Activated naive CD4-positive, alpha-beta T cell treated with anti-CD3 and anti-CD28 coated beads, Interleukin-2, amount 50 U/mL, for 16 hours (primary cell): Measurements from ENCODE around the gene EPHB4.
A peak's percentile ranks its signal among the peaks of the same experiment; 100 is the strongest.

Experiments used
- DNase-seq: peaks from one replicate; pipeline ENCODE4 v3.0.0-alpha.2; 2020

EPHB4 gene

DNA sequence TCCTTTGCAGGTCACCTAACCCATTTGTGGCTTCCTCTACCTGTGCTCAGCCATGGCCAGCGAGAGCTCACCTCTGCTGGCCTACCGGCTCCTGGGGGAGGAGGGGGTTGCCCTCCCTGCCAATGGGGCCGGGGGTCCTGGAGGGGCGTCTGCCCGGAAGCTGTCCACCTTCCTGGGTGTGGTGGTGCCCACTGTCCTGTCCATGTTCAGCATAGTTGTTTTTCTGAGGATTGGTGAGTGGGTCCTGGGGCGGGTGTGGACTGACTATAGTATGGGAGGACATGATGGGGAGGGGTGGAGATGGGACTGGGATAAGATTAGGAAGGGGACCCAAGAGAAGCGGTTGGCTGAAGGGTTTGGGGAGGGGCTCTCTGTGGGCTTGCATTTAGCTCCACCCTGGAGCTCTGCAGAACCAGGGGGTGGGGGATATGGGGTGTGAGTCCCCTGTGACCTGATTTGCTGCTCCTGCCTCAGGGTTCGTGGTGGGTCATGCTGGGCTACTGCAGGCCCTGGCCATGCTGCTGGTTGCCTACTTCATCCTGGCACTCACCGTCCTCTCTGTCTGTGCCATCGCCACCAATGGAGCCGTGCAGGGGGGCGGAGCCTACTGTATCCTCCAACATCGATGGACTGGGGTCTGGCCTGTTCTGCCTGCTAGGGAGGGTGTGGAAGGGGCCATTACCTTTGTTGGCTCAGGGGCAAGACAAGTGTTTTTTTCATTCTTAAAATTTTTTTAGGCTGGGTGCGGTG is 27.0 kb upstream of the EPHB4 start:
- DNase-seq, result no peak

DNA sequence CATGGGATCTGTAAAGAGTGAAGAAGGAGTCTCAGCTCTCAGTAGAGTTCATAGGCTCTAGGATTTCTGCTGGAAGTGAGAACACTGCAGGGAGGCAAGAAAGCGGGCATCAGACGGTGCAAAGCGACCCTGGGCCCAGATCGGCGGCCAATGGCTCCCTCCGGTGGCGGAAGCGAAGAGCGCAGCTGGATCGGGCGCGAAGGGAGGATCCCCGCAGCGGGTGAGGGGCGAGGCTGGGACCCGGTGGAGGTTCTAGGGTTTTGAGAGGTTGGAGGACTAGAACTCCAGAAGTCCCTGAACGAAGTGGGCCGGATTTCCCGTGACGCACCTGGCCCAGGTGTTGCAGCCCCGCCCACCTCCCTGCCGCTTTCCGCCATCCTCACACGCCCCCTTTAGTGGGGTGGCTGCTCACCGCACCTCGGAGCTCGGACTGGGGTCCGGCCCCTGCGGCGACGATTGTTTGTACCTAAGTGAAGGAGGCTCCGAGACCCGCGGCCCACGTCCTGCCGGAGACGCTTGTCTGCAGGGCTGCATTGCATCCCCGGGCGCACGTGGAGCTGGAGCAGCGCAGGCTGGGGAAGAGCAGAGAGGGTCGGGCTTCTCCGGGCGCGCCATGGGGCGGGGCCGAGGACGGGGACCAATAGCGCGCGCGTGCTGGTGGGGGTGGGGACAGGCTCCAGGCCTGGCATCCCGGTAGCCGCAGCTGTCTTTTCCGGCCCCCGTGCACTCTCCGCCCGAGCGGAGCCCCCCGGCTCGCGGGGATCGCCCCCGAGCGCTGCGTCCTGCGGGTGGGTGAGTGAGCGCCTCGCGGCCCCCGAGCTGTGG is 24.9 kb upstream of the EPHB4 start, which contains the start of gene SLC12A9:
Gene SLC12A9, plus strand, starts transcription at position 666 of the 825 bp plus-strand sequence. CDS start 1,485 bp downstream, outside the sequence.
- peak; percentile 89 for DNase-seq

DNA sequence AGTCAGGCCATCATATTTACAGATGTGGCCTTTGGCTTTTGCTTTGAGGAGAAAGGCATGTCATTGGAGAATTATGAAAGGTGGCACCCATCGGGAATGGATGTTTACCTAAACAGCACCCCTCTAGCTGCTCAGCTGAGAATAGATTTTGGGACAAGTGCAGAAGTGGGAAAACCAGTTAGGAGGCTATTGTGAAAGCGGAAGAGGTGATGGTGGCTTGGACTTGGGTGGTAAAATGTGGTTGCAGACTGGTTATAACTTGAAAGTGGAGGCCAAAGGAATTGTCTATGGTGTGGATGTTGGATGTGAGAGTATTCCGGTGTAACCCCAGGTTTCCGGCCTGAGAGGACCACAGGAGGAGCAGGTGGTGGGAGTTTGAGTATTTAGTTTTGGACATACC is 20.0 kb upstream of the EPHB4 start:
- no peak for DNase-seq

DNA sequence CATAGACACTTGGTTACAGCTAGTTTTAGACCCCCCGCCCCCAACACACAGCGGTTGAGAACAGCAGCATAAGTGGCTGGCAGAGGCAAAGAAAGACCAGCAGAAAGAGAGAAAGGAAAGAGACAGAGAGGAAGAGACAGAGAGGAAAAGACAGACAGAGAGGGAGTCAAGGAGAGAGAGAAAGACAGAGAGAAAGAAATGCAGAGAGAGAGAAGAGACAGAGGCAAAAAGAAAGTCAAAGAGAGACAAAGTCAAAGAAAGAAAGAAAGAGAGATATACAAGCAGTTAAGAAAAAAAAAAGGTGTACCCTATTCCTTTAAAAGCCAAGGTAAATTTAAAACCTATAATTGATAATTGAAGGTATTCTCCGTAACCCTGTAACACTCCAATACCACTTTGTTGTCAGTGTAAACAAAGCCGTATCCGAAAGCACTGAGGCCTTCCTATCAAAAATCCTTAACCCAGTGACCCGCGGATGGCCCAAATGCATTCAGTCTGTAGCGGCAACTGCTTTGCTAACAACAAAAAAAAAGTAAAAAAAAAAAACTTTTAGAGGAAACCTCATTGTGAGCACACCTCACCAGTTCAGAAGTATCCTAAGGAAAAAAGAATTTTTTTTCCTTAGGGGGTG is 13.3 kb upstream of the EPHB4 start:
- no peak for DNase-seq

DNA sequence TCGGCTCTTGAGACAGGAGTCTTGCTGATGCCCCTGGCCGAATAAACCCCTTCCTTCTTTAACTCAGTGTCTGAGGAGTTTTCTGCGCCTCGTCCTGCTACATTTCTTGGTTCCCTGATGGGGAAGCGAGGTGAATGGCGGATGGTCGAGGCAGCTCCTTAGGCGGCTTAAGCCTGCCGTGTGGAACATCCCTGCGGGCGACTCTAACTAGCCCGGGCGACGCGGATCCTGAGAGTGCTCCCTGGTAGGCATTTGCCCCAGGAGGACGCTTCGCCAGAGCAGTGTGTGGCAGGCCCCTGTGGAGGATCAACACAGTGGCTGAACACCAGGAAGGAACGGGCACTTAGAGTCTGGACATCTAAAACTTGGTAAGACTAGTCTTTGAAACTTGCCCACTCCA is 12.0 kb upstream of the EPHB4 start:
- no peak for DNase-seq

DNA sequence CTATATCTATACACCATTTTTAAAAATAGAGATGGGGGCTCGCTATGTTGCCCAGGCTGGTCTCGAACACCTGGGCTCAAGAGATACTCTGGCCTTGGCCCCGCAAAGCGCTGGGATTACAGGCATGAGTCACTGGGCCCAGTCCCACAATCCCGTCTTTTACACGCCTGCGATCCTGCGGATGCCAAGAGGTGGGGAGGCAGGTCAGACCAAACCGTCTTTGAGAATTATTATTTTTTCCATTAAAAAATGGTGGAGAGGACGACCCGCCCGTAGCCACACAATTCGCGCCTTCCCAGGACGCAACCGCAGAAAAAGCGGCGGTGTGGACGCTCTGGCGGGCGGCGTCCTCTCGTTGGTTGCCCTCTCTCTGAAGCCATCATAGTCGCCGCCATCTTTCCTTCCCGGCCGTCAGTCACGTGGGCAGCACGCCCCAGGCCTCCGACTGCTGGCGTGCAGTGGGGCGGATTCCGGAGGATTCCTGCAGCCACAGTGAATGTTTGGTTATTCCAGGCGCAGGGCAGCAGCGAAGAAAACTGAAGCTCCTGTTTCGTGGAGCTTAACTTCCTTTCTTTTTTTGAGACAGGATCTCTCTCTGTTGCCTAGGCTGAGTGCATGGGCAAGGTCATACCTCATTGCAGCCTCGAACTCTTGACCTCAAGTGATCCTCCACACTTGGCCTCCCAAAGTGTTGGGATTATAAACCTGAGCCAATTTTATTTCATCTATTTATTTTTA is 9.9 kb upstream of the EPHB4 start:
- peak; percentile 83 for DNase-seq

DNA sequence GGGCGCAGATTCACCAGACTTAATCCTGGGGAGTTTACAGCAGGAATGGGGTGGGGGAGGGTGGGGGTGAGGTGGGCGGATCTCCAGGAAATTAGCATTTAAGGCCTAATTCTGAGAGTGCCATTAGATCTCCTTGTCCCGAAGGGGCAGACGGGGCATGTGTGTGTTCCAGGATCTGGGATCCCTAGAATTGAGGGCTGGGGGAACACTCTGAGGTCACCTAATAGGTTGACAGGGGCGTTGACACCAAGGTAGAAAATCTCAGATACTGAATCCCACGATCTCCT is 9.4 kb upstream of the EPHB4 start:
- DNase-seq, result no peak

DNA sequence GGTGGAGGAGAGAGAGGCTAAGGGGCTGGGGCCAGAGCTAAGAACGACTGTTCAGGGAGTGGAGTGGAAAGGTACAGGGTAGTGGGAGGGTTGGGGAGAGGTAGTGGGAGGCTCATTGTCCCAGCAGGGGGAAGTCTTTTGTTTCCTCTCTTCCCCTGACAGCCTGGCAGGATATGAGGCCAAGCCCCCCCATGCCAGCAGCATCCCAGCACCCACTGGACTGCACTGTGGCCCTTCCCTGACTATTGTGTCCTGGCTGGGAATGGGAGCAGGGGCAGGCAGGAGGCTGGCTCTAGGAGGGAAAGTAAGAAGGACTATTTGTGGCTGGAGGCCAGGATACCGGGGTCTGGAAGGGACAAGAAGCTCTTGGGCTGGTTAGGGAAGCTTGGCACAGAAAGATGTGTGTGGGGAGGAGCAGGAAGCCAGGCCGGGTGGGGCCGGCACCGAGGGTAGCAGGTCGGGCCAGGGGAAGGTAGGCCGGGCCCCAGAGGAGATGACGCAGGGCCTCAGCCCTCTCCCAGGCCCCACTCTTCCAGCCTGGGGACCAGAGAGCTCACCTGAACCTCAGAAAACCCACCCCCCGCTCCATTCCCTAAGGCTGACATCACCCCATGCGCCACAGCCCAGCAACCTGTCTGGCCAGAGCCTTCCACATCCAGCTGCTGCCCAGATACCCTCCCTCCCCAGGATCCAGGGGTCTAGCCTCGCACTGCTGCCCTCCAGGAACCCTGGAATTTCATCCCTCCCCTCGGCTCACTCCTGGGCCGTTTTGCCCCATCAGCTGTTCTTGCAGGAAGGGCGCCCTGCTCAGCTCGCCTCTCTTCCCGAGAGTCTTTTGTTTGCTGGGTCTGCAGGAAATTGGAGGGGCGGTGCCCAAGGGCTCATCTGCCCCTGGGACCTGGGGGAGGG is 8.8 kb upstream of the EPHB4 start:
- DNase-seq, result no peak

DNA sequence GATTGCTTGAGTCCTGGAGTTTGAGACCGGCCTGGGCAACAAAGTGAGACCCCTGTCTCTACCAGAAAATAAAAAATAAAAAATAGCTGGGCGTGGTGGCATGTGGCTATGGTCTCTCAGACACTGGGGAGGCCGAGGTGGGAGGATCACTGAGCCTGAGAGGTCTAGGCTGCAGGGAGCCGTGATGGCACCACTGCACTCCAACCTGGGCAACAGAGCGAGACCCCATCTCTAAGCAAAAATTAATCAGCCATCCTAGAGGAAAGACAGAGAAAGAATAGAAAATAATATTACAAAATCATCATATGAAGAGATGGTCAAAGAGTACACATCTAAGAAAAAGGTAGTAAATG is 4.9 kb upstream of the EPHB4 start:
- no peak for DNase-seq

DNA sequence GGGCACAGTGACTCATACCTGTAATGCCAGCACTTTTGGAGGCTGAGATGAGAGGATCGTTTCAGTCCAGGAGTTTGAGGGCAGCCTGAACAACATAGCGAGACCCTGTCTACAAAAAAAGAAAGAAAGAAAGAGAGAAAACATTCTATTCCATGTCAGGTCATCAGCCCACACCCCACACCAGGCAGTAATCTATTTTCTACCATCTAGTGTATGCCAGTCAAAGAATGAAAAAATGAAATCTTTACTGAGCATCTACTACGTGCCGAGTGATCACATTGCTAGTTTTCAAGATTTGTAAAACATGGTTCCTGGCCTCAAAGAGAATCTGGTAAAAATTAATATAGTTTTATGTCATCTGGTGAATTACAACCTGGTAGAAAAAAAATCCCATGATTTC is 3.1 kb upstream of the EPHB4 start:
- no peak for DNase-seq

DNA sequence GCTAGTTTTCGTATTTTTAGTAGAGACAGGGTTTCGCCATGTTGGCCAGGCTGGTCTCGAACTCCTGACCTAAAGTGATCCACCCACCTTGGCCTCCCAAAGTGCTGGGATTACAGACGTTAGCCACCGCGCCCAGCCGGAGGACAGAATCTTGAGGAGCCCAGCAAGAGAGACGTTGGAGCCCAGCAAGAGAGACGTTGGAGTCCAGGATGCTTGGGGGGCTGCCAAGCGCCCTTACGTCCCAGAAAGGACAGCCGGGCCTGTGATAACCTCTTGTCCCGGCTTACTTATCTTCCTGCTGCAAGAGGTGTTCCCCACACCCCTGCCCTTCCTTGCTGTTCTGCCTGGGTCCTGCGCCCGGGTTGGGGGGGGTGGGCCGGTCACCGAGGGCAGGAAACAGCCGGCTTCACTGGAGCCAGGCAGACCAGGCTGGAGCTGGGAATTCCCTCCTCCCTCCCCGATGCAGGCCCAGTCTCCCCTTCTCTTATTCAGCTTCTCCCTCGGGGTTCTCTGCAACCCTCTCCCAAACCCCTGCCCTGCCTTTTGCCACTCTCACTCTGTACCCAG is 1.9 kb upstream of the EPHB4 start:
- DNase-seq, result no peak

DNA sequence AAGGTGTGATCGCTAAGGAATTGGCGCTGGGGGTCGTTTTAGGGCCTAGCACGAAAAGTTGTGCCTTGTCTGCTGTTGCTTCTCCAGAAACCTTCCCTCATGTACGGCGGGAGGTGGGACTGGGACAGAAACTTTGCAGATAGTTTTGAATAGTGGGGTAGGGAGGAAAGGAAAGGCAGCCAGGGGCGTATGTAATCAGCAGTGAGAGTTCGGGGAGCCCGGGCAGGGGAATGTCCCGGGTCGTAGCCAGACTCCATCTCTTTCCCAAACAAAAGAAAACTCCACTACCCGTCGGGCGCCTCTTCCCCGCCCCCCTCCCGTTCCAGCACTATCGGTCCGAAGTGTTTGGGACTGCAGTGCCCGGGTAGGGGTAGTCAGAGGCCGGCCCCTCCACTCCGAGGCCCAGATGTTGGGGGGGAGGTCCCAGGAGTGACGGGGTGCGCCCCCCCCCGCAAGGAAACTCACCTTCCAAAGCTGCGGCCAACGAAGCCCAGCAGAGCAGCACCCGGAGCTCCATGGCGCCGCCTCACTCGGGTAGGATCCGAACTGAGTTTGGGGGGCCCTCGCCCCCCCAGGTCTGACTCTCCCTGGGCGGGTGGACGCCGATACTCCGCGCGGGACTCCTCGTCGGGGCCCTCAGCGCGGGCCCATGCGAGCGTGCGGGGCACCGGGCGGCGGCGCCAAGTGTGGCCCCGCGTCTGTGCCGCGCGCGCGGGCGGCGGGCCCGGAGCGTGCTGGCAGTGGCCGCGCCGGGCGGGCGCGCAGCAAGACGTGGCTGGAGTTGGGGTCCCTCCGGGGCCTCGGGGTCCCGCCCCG is 601 bp downstream of the EPHB4 start:
- no peak for DNase-seq

DNA sequence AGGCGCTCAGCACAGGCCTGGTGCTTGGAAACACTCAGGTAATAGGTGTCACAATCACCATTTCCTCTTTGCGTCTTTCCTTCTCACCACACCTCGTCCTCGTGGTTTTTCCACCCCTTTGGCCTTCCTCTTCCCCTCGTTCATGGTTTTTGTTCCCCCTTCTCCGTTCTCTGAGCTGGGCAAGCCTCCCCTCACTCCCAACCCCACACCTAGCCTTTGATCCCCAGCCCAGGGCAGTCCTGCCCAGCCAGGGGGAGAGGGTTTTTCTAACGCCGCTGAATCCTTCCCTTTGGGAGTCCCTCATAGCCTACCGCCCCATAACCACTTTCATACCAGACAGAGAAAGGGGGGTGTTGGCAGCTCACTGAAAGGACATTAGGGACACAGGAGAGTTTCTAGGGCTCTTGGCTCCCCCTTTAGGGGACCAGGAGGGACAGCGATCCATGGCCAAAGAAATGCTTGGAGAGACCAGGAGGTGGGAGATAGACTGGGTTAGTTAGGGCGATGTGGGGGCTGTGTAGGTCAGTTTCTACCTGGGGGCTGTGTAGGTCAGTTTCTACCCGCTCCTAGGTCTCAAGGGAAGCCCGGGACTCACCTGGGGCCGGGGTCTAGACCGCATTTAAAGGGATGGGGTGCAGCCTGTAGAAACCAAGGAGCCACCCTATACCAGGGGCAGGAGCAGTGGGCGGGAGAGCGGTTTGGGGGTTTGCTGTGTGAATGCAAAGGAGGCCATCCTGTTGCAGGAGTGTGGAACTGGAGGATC is 1.4 kb downstream of the EPHB4 start:
- DNase-seq, result no peak

DNA sequence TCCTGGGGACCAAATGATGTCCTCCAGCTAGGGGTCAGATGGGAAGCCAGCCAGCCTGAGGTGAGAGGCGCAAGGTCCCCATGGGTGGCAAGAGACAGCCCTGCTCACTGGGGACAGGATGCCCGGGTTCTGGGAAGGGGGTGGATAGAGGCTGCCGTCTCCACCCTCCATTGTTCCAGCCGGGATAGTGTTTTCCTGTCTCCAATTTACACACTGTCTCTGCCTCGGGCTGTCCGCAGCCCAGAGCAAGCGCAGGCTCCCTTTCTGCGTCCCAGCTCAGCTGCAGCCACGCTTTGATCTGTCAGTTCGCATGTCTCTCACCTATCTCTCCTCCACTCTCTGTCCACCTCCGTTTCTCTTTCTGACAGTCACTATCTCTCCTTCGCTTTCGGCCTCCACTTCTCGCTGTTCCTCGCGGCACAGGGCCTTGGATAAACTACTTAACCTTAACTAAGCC is 2.1 kb downstream of the EPHB4 start:
- DNase-seq, result no peak

DNA sequence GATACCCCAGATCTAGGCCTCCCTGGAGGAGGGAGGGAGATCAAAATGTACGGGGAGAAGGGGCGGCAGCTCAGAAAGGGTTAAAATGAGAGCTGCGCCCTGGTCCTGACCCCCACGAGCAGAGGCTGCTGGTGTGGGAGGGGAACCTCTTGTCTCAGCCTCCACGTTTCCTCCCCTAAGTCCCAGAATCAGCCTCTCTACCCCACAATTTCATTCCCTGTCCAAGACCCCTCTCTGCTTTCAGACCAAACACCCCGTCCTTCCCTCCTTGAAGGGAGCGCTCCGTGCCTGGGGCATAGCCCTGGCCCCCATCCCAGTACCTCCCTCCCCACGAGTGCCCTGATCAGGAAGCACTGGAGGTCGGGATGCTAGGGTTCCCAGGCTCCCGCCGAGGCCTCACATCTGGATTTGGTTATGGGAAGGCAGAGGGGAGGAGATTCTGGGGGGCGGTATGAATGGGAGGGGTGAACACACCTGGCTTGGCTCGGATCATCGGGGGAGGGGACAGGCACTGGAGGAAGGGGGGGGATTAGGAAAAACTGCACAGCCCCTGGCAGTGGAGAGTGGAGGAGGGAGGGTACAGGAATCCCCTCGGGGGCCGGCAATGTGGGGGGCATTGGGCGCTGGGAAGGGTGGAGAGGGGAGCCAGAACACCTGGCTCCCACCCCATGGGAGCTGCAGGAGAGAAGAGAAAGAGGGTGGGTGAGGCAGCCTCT is 2.7 kb downstream of the EPHB4 start:
- DNase-seq, result no peak

DNA sequence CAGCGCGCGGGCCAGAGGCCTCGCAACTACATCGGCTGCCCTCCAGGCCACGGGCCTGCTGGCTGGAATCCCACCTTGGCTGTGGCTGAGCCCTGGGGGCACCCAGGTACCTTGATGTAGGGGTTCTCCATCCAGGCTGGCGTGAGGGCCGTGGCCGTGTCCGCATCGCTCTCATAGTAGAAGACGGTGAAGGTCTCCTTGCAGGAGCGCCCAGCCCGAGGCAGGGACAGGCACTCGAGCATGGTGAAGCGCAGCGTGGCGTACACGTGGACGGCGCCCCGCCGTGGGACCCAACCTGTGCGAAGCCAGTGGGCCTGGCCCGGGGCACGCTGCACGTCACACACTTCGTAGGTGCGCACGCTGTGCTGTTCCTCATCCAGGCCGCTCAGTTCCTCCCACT is 3.8 kb downstream of the EPHB4 start:
- no peak for DNase-seq

DNA sequence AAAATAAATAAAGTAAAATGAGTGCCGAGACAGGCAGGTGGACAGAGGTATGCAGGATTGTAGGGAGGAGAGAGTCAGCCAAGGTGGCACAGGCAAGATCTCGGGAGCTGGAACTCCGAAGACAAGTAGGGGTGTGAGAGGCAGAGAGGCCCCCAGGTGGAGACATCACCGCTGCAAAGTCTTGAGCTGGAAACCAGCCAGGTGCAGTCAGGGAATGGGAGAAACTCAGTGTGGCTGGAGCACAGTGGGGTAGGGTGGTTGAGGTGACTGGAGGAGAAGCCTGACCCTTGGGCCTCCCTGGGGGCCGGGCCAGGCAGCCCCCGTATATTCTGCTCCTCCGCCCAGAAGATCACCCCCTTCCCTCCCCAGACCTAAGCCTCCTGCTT is 4.2 kb downstream of the EPHB4 start:
- no peak for DNase-seq

DNA sequence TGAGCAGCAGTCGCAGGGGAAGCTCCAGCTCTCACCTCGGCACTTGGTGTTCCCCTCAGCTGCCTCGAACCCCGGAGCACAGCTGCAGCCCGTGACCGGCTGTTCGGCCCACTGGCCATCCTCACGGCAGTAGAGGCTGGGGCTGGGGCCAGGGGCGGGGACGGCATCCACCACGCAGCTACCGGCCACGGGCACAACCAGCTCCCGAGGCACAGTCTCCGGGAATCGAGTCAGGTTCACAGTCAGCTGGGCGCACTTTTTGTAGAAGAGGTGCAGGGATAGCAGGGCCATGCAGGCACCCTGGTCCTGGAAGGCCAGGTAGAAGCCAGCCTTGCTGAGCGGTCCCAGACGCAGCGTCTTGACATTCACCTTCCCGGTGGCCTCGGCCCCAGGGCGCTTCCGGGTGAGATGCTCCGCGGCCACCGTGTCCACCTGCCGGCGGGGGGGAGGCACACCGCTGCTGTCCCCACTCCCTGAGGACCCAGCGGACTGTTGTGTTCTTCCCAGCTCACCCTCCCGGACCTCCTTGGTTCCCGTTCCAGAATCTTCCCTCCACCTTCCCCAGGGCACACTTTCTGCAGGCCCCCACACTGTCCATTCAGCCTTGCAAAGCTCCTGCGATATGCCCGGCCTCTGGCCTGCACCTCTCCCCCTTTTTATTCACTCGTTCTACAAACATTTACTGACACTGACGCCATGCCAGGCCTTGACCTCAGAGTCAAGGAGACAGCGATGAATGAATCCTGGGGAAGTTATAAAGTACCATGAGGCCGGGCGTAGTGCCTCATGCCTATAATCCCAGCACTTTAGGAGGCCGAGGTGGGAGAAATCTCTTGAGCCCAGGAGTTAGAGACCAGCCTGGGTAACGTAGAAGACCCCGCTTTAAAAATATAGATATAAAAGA is 4.8 kb downstream of the EPHB4 start:
- no peak for DNase-seq
